ENCODE measurements around the gene PTPRO. TPM values are rescaled to one million over a fixed set of nuclear protein-coding genes. Genes with fewer than 3 reads are reported as not detected.

PTPRO gene
- total RNA-seq, 1 experiment from 2014 or later: 2.8 TPM

DNA sequence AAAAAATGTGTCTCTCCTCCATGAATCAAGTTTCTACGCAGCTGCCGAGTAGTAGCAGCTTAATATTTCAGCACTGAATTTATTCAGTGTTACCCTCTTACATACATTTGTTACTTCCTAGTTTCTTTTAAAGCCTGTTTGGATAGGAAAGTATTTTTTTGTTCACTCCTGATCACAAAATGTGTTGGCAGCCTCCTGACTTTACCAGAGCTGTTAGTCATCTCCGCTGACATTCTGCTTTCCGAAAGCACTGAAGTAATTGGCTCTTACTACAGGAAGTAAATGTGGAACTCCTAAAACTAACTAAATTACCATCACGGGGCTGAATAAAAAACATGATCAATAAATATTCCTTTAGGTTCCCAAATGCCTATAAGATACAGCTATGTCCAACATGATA, 241.4 kb downstream of the PTPRO start:
- no peak overlapping the region for H3K27ac ChIP-seq (ENCODE audit: low read depth, low read length, poor library complexity, severe bottlenecking)
- H3K4me1 ChIP-seq (ENCODE audit: insufficient read depth, low read length, poor library complexity, severe bottlenecking): no peaks in the 10 kb centered on the region
- no peak for DNase-seq (ENCODE audit: low spot score)
- no peaks in the 10 kb centered on the region for H3K9me3 ChIP-seq (ENCODE audit: low read depth, low read length, poor library complexity, severe bottlenecking)
- BruUV-seq (replicated peaks): no TSS peak
- no peak for TF ChIP-seq EZH2 (IDR thresholded peaks at IDR 0.05; ENCODE audit: borderline replicate concordance, low read depth, low read length, poor library complexity, severe bottlenecking)
- TF ChIP-seq, protein P1, sequence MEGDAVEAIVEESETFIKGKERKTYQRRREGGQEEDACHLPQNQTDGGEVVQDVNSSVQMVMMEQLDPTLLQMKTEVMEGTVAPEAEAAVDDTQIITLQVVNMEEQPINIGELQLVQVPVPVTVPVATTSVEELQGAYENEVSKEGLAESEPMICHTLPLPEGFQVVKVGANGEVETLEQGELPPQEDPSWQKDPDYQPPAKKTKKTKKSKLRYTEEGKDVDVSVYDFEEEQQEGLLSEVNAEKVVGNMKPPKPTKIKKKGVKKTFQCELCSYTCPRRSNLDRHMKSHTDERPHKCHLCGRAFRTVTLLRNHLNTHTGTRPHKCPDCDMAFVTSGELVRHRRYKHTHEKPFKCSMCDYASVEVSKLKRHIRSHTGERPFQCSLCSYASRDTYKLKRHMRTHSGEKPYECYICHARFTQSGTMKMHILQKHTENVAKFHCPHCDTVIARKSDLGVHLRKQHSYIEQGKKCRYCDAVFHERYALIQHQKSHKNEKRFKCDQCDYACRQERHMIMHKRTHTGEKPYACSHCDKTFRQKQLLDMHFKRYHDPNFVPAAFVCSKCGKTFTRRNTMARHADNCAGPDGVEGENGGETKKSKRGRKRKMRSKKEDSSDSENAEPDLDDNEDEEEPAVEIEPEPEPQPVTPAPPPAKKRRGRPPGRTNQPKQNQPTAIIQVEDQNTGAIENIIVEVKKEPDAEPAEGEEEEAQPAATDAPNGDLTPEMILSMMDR (conservative IDR thresholded peaks at IDR 0.05; ENCODE audit: low read depth, low read length): no peak
- no peaks in the 10 kb centered on the region for H3K36me3 ChIP-seq (ENCODE audit: insufficient read depth, low read length, poor library complexity, severe bottlenecking)
- H3K4me3 ChIP-seq (ENCODE audit: low read depth, low read length, poor library complexity, severe bottlenecking): no peak overlapping the region
- intact Hi-C loops (cut with micrococcal nuclease; ENCODE audit: unreplicated experiment): no loop called here
- ChIA-PET POLR2A (ENCODE audit: low non-redundant PET) (no interaction called here), CTCF (no interaction called here)
- no peaks in the 10 kb centered on the region for H3K27me3 ChIP-seq (replicated peaks; ENCODE audit: insufficient read depth, low read depth, low read length, poor library complexity)

DNA sequence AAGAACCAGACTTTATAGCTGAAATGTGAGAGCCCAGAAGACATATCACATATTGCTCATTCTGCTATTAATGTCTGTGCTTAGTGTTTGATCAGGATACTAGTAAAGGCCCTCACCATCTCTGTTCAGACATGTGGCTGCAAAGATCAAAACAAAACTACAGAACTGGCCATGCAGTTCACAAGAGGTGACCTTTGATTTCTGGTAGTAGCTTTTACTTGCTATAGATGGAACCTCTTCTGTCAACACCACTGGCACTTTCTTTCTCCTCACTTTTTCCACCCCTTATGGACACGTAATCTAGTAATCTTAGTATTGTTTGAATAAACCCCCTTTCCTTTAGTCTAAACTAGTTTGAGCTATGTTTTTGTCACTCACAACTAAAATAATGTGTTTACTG, 252.0 kb downstream of the PTPRO start:
- Histone ChIP-seq H3K9me3 (ENCODE audit: low read depth, low read length, poor library complexity, severe bottlenecking) (no peaks in the 10 kb centered on the region), H3K4me1 (ENCODE audit: insufficient read depth, low read length, poor library complexity, severe bottlenecking) (no peaks in the 10 kb centered on the region), H3K36me3 (ENCODE audit: insufficient read depth, low read length, poor library complexity, severe bottlenecking) (no peaks in the 10 kb centered on the region), H3K4me3 (ENCODE audit: low read depth, low read length, poor library complexity, severe bottlenecking) (no peak overlapping the region), H3K27me3 (replicated peaks; ENCODE audit: insufficient read depth, low read depth, low read length, poor library complexity) (no peaks in the 10 kb centered on the region), H3K27ac (ENCODE audit: low read depth, low read length, poor library complexity, severe bottlenecking) (no peak overlapping the region)
- BruUV-seq (replicated peaks): no TSS peak
- no peak for DNase-seq (ENCODE audit: low spot score)
- intact Hi-C loops (cut with micrococcal nuclease; ENCODE audit: unreplicated experiment): no loop called here
- ChIA-PET CTCF (no interaction called here), POLR2A (ENCODE audit: low non-redundant PET) (no interaction called here)
- TF ChIP-seq EZH2 (IDR thresholded peaks at IDR 0.05; ENCODE audit: borderline replicate concordance, low read depth, low read length, poor library complexity, severe bottlenecking): no peak
- TF ChIP-seq, protein P1 (conservative IDR thresholded peaks at IDR 0.05; ENCODE audit: low read depth, low read length): no peak

DNA sequence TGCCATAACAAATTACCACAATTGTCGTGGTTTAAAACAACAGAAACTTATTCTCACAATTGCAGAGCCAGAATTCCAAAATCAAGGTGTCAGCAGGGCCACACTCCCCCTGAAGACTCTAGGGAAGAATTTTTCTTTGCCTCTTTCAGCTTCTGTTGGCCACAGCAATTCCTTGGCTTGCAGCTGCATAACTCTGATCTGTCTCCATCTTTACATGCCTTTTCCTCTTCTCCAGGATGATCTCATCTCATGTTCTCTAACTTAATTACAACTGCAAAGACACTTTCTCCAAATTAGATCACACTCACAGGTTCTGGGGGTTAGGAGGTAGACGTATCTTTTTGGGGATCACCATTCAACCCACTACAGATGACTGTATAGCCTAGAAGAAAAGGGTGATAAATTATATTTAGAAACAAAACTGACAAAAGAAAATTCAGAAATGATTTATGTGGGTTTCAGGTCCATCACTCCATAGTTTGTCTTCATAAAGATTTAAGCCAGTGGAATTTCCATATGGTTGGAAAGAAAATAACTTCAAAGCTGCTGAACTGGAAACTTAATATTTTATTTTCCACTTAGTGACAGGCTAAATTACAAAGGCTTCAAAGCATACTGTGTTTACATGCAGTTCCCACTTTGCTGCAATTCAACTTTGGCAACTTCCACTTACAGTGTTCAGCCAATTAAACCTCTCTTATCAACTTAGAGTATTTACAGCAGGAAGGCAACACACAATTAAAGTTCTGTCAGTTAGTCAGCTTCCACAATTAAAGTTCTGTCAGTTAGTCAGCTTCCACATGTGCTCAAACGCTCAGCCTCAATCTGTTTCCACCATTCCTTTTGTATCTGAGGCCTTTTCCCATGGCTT, 253.6 kb downstream of the PTPRO start:
- Histone ChIP-seq H3K27me3 (replicated peaks; ENCODE audit: insufficient read depth, low read depth, low read length, poor library complexity) (no peaks in the 10 kb centered on the region), H3K27ac (ENCODE audit: low read depth, low read length, poor library complexity, severe bottlenecking) (no peak overlapping the region), H3K36me3 (ENCODE audit: insufficient read depth, low read length, poor library complexity, severe bottlenecking) (no peaks in the 10 kb centered on the region), H3K4me1 (ENCODE audit: insufficient read depth, low read length, poor library complexity, severe bottlenecking) (no peaks in the 10 kb centered on the region), H3K4me3 (ENCODE audit: low read depth, low read length, poor library complexity, severe bottlenecking) (no peak overlapping the region), H3K9me3 (ENCODE audit: low read depth, low read length, poor library complexity, severe bottlenecking) (no peaks in the 10 kb centered on the region)
- ChIA-PET POLR2A (ENCODE audit: low non-redundant PET) (no interaction called here), CTCF (no interaction called here)
- DNase-seq (ENCODE audit: low spot score): no peak
- no TSS peak for BruUV-seq (replicated peaks)
- TF ChIP-seq EZH2 (IDR thresholded peaks at IDR 0.05; ENCODE audit: borderline replicate concordance, low read depth, low read length, poor library complexity, severe bottlenecking): no peak
- TF ChIP-seq, protein P1 (conservative IDR thresholded peaks at IDR 0.05; ENCODE audit: low read depth, low read length): no peak
- intact Hi-C loops (cut with micrococcal nuclease; ENCODE audit: unreplicated experiment): no loop called here

All from A673 (cell line).